Cerebellar nuclear complex (tissue), 1 donor: ENCODE results near the gene KAZN.

Source experiments
- DNase-seq, 2 experiments: peaks; one replicate each; lab custom pipeline; 2025; lab: John Stamatoyannopoulos, UW

The KAZN gene

DNA sequence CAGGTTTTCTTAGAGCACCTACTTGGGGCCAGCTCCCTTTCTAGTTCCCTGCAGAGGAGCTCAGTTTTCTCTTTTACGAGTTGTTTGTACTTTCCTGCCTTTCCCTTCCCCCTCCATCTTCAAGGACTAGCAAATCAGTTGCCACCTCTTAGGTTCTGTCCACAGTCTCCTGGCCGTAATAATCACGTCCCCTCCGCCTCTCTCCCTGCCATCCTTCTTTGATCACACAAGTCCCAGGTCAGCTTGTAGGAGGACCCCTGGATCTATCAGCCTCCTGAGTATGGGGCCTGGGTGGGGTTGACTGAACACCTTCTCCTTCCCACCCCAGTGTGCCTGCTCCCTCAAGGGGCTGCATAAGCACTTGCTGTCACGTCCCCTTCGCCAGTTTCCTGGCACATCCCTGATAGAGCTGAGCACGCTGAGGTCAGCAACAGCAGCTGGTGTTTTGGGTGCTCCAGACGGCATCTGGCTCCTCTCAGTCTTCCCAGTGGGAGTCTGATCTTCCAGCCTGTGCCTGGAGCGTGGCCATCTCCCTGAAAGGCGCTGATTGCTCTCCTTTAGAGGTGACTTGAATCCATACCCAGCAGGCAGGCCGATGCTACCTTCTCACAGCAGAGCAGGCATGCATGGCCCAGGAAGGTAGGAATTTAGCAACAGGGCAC, 338.9 kb downstream of the KAZN start:
- no peak for DNase-seq

DNA sequence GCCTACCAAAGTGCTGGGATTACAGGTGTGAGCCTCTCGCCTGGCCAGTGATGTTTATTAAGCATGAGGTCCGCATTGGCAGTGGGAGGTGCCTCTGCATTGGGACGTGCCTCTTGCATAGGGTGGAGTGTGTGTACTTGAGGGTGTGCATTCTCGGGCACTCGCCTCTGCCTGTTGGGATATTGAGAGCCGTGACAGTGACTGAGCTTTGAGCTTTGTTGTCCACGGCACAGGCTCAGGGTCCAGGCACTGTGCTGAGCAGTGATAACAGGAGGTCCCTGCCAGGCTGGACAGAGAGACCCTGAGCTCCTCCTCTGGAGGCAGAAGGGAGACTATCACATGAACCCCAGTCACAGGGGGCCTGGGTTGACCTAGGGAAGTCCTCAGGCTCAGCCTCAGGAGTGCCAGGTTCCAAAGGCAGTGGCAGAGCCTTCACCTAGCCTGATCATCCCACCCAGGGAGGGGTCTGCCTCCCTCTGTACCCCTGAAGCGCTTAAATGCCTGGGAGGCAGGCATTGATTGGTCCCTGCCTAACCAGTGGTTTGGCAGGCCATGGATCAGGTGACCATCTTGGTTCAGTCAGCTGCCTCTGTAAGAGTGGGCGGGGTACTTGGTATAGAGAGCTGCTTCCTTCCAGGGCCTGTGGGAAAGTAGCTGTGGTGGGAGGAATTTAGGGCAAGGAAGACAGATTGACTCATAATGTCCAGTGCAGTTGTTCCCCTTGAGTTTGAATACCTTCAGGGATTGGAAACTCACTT, 341.2 kb downstream of the KAZN start:
- DNase-seq: no peak

DNA sequence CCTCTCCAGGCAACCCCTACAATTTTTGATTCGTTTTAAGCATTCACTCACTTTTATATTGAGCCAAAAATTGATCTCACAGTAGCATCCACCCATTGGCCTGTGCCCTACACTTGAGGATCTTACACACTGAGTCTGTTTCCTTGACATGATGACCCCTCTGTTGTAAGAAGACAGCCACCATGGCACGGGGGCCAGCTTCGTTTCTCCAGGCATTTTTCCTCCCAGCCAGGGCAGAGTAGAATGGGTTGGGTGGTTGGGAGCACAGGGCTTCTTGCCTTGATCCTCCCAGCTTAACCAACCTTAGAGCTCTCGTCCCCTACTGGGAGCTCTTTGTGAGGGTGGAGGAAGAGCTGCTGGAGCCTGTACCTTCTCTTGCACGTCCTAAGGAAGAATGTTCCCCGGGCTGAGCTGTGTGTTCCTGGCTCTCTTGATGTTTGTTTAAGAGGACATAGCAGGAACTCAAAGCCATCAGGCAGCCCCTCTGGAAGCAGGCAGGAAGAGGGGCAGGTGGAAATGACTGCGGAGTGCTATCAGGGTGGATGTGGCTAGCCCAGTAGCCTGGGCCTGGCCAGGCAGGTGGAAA, 341.9 kb downstream of the KAZN start:
- no peak for DNase-seq

DNA sequence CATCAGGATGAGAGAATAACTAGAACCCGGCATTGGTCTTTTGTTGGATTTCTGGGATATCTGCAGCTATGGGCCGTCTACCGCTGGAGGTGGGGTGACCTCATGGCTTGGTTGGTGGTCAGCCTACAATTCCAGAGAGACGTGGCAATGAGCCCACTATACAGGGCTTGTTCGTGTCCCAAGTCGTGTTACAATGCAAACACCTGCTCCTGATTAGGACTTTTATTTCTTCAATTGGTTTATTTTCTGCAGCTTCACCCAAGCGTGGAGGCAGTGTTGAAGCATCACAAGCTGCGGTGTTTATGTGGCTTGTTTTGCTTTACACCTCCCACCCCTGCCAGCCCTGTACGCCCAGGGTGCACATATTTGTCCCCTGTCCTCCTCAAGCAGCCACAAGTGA, 343.4 kb downstream of the KAZN start:
- DNase-seq: no peak

DNA sequence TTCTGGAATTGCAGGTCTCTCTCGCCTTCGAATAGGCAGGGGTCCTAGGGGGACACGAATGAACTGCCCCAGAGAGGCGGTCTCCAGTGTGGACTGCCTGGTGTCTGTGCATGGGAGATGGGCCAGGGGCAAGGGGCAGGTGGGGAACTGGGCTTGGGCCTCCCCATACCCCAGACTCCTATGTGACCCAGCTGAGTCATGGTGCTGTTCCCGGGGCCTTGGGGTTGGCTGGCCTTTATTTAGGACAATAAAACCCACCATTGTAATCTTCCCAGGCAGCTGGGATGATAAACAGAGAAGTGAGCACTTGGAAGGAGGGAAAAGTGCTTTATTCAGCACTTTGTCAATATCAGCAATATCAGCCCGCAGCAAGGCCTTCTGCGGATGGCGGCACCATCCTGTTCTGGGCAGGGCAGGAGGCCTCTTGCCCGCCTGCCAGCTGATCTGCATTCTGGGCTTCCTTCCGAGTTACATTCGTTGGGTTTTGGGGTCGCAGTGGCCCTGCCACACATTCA, 346.0 kb downstream of the KAZN start:
- DNase-seq: no peak

DNA sequence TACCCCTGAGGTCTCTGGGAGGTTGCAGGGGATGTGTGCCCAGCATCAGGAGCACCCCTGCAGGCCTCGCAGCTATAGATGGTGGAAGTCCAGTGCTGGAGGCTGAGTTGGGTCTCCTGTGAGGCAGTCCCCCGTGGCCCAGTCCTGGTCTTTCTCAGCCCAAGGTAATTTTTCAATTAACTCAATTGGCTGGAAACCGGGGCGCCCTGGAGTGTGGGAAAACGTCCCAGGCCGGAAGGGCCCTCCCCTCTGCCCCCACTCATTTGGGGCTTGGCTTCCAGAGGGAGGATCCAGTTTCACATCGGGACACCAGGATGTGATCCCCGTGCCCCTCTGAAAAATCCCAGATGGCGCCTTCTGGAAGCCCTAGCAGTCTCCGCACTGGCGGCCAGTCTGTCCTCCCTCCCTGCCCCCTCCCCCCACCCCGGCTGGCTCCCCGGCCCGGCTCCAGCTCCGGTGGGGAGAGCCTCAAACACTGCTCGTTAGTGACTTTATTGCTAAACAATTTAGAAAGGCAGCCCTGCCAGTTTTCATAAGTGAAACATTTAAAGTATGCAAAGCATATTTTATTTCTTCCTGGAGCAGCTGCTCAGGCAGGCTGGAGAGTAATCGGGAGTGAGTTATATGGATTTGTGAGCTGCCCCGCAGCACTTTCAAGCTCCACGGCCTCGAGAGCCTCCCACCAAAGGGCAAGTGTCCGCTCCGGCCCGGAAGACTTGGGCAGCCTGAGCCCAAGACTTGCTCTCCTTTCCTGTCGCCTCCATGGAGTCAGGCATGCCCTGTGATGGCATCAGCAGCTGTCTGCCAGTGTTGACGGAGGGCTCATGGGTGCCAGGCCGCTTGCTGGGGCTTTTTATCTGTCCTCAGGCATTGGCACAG, 346.9 kb downstream of the KAZN start:
- peak; percentile 24 to 50 for DNase-seq

DNA sequence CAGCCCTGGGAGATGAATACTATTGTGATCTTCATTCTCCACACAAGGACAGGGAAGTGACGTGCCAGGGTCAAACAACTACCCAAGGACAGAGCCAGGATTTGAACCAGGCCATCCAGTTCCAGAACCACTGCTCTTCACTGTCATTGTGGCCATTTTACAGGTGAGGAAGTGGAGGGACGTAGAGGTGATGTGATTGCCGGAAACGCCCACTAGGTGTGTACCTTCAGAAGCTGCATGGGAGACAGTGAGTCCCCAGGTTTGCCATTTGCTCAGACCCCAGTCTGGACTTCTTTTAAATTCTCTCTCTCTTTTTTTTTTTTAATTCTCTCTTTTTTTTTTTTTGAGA, 347.5 kb downstream of the KAZN start:
- no peak for DNase-seq

DNA sequence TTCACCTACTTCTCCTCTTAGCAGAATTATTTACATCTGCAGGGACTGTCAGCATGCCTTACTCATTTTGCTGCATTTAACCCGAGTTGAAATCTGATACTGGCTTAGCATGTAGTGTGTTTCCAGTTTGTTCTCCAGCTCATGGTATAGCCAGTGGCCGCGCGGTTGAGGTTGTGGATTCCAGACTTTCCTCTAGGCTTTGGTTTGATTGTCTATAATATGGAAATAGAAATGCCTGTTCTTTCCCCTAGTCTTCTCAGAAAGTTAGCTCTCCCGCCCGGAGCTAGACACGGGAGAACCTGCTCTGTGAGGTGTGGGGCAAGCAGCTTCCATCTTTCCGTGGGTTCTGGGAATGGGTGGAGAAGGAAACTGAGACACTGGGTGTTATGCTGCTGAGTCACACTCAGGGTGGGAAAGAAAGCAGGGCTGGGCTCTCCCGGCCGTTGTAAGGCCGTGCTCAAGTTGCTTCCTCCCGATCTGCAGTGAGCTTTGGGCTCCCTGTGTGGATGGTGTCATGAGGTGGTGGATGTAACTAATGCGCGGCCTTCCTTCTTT, 348.3 kb downstream of the KAZN start:
- DNase-seq: no peak

DNA sequence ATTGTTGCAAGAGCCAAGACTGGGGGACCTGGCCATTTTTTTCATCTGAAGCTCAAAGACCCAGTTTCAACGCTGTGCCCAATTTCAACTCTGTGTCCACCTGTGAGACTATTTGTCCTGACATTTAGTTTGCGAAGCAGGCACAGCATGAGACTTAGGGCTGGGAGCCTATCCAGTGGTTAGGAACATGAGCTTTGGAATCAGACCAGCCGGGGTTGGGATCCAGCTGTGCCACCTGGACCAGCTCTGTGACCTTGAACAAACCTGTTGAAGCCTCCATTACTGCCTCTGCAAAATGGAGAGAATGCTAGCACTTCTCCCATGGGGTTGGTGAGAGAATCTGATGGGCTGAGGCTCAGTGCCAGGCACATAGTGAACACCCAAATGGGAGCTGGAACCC, 348.9 kb downstream of the KAZN start:
- no peak for DNase-seq

DNA sequence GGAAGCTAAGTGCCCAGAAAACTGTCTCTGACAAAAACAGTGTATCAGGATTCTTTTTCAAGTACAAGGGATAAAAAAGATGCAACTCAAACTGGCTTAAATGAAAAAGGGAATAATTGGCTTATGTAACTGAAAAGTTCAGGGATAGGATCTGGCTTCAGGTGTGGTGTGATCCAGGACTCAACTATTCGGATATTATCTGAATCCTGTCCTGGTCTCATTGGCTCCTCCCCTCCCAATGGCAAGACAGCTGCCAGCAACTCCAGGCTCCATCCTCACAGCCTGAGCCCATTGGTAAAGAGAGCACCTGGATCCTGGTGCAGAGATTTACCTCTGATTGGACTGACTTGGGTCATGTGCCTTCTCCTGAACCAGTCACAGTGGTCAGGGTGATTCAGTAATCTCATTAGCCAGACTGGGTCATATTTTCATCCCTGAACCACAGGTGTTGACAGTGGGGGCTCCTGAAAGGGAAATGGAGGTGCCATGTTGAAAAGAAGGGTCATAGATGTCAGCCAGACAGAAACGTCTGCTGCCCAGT, 349.7 kb downstream of the KAZN start:
- DNase-seq: no peak

DNA sequence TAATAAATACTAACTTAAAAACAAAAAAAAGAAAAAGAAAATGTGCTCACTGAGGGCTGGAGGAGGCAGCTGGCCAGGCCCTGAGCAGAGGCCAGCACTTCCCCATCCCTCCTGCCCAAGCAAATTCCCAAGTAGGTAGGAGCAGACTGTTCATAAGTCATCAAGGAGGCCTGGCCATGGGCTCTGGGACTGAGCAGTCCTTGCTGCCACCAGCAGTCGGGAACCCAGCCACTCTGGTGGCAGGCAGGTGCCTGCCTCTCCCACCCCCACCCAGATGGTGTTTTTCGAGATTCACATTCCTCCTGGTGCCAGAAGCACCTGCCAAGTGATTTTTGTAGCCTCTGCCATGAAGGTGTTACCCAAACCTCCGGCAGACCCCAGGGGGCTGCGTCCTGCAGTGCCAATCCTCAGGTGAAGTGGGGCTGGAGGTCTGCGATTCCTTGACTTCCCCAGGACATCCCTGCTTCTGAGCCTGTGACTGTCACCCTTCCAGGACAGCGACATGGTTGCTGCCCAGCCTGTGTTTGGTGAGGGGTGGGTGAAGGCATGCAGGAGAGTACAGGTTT, 350.9 kb downstream of the KAZN start:
- peak in 1 of 2 experiments; percentile 28 for DNase-seq

DNA sequence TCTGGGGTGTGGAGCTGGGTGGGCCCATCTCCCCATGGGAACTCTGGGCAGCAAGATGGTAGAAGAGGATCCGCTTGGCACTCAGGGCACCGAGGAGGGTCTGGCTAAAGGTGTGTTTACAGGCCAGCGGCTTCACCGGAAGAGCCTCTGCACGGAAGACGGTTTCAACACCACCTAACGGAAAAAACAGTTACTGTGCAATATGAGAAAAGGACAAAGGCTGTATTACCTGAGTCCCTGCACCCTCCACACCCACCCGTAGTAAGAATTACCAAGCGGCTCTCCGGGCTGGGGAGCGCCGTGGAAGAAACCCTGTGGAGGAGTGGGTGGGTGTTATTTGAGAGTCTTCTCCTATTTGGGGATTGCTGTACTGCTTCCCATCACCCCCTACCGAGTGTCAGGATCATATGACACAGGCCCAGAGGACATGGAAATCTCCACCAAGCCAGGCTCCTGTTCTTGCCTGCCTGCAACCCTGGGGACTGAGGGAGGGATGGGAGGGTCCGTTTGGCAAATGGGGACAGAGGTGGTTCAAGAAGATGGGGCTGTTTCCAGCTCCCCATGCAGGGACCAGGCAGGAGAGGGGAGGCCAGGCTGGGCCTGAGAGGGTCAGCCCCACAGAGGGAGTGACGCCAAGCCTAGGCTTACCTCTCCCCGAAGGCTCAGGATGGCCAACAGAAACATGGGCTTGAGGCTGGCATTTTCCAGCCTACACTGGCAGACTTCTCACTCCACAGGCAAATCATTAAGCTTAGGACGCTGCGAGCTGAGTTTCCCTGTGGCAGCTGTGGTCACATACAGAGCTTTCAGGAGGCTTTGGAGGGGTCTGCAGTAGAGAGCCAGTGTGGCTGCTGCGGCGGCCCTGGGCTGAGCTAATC, 351.6 kb downstream of the KAZN start:
- DNase-seq: no peak

DNA sequence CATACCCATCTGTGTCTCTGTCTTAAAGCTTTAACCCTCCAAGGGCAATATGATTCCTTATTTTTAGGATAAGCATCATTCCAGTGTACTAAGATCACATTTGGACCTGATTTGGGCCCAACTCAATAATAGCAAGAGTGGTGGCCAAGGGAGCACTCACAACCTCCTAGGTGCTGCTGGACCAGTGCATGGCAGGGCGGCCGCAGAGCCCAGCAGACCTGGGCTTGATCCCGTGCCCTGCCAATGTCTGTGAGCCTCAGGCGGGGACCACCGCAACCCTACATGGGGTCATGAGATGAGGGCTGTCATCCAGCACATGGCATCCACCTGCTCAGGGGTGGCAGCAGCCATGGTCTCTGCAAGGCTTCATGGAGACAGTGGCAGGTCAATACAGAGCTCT, 353.3 kb downstream of the KAZN start:
- DNase-seq: no peak

DNA sequence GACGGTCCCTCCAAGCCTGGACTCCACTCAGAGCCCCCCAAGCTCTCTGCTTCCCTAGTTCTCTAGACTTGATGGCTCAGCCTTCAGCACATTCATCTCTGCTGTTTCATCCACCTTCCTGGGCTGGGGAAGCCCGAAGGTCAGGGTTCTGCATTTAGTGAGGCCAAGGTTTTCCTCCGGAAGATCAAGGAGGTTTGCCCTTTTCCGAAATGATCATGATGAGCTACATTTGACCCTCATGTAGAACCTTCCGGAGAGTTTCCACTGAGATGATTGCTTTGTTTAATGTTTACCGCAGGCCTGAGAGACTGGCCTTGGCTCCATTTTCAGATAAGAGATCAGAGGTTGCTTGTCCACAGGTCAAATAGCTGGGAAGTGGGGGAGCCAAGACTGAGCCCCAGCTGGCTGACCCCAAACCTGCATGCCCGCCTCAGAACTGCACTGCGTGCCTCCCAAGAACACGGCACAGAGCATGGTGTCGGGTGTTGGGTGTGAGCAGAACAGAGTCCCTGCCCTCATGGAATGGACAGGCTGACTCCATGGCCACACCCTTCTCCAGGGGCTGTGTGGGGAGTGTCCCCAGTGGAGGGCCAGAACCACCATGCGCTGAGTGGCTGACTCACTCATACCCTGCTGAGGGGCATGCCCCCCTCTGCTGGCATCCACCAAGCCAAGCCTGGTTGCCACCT, 354.3 kb downstream of the KAZN start:
- DNase-seq: no peak

DNA sequence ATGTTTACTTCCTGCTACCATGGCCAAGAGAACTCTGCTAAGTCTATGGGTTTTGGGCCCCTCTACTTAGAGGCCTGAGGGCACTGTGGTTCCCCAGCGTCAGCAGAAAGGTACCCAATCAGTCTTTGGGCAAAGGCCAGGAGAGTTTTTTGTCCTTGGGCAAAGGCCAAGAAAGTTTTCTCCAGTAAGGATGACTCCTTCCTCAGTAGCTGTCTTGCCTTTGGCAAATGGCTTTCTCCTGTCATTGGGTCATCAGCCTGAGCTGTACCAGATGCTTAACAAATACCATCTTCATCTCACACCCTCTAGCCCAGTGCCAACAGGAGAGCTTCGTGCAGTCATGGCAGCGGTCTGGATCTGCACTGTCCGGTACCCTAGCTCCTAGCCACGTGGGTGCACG, 355.7 kb downstream of the KAZN start:
- DNase-seq: no peak

DNA sequence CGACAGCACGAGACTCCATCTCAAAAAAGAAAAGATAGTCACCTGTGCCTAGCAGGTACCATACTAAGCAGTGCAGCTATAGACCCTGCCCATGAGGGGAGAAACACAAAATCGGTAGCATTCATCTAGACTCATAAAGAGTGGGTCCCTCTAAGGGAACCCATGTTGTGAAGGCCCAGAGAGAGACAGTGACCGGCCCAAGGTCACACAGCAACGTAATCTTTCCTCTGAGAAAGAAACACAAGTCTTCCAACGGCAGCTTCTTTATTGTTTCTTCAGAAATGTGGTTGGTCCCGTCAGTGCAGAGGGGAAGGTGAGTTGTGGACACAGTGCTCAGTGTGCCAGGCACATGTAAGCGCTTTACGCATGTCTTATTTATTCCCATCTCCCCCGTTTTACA, 356.4 kb downstream of the KAZN start:
- no peak for DNase-seq

DNA sequence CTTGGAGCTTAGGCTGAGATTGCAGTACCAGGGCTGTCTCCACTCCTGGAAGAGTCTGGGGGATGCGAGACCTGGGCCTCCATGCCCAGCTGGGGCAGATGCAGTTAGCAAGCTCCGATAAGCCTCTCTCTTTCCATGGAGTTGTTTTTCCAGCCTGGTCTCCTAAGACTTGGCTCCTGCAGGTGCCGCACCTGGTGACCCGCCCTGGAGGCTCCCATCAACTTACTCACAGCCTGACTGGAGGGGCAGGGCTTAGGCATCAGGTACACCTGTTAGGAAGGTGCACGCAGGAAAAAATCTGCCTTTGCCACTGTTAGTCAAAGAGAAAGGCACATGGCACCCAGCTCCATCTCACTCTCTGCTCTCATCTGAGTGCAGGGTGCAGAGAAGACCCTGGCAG, 356.9 kb downstream of the KAZN start:
- DNase-seq: no peak

DNA sequence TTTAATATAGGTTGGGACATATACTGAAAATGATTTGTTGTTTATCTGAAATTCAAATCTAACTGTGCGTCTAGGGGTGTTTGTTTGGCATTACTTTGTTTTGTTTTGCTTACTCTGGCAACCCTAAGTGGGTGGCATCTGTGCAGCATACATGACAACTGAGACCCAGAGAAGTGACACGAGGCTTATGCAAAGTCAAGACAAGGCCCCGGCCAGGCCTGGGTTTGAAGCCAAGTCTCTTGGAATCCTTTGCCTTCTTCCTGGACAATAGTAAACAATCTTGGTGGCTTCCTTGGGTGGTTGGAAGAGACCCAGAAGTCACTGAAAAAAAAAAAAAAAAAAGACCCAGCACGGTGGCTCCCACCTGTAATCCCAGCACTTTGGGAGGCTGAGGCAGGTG, 357.5 kb downstream of the KAZN start:
- no peak for DNase-seq

DNA sequence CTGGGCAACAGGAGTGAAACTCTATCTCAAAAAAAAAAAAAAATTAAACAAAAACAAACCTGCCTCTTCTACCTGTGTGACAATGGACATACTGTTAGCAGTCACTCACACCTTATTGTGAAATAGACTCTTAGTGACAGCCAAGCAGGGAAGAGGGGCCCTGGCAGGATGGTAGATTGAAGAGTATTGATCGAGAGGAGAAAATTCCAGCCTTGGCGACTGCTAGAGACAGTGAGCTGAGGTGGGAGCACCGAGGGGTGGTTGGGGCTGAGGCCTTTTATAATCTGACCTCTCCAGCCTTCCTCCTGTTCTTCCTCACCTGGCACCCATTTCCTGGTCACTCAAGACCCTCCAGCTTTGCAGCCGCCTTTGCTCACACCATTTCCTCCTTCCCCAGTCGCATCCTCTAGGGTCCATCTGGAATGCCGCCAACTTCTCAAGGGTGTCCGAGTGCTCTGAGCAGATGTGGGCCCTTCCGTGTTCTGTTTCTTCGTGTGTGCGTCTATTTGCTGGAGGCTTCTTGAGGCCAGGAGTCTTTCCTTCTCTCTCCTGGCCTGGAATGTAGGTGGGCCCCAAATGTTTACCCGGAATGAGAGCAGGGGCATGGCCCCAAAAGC, 358.2 kb downstream of the KAZN start:
- DNase-seq: no peak
